ENCODE data around the gene DBP. TPM values are rescaled to one million over a fixed set of nuclear protein-coding genes. Genes with fewer than 3 reads are reported as not detected.

Gene DBP
- total and polyA plus RNA-seq, 4 donors: 6.8 to 16.8 (median 9.8) TPM

GRCh38 chr19:48637948-48638830 lies 1.0 kb upstream of the DBP start:
- Histone ChIP-seq H3K27ac (ENCODE audit: low read depth in 1 of 2, low read length in 1 of 2) (peak overlapping the region; percentile 93 to 96), H3K36me3 (ENCODE audit: control insufficient read depth in 4 of 4, insufficient read depth in 4 of 4, low read length in 4 of 4) (no peaks in the 10 kb centered on the region), H3K4me1 (ENCODE audit: control insufficient read depth in 5 of 5, insufficient read depth in 5 of 5, low read length in 5 of 5) (peaks cover 0 to 34% (median 14%) of the 10 kb centered on the region in 5 donors), H3K27me3 (ENCODE audit: control insufficient read depth in 3 of 3, insufficient read depth in 3 of 3, low read length in 2 of 3) (peaks cover 0 to 9% (median 0%) of the 10 kb centered on the region in 3 donors), H3K4me3 (peak overlapping the region; percentile 32), H3K9me3 (ENCODE audit: control insufficient read depth in 4 of 4, insufficient read depth in 3 of 4, low read length in 3 of 4) (no peaks in the 10 kb centered on the region), H3K9ac (ENCODE audit: insufficient read depth in 1 of 2, low read length in 2 of 2) (peak overlapping the region; percentile 44 to 93)
- no peak for TF ChIP-seq CTCF (IDR thresholded peaks at IDR 0.05; ENCODE audit: control extremely low read depth, extremely low read depth)
- ATAC-seq (ENCODE audit: insufficient read depth, low FRiP score) (peak; percentile 43), DNase-seq (peak; percentile 93 to 97 (median 94))
- WGBS, 2 donors: 5 to 7% methylated on average over 28 to 29 of the region's 29 CpGs

GRCh38 chr19:48637449-48637947 lies 319 bp upstream of the DBP start:
- Histone ChIP-seq H3K4me3 (no peak overlapping the region), H3K36me3 (ENCODE audit: control insufficient read depth in 4 of 4, insufficient read depth in 4 of 4, low read length in 4 of 4) (peaks cover 0 to 4% (median 0%) of the 10 kb centered on the region in 4 donors), H3K27ac (ENCODE audit: low read depth in 1 of 2, low read length in 1 of 2) (peak overlapping the region; percentile 93 to 96), H3K4me1 (ENCODE audit: control insufficient read depth in 5 of 5, insufficient read depth in 5 of 5, low read length in 5 of 5) (peaks cover 0 to 34% (median 14%) of the 10 kb centered on the region in 5 donors), H3K9me3 (ENCODE audit: control insufficient read depth in 4 of 4, insufficient read depth in 3 of 4, low read length in 3 of 4) (no peaks in the 10 kb centered on the region), H3K27me3 (ENCODE audit: control insufficient read depth in 3 of 3, insufficient read depth in 3 of 3, low read length in 2 of 3) (peaks cover 0 to 9% (median 0%) of the 10 kb centered on the region in 3 donors), H3K9ac (ENCODE audit: insufficient read depth in 1 of 2, low read length in 2 of 2) (peak overlapping the region; percentile 44 to 93)
- TF ChIP-seq CTCF (IDR thresholded peaks at IDR 0.05; ENCODE audit: control extremely low read depth, extremely low read depth): no peak
- WGBS, 2 donors: 0% methylated on average over 38 of the region's 38 CpGs
- ATAC-seq (ENCODE audit: insufficient read depth, low FRiP score): peak; percentile 78
- peak; percentile 99 to 100 (median 99) for DNase-seq

GRCh38 chr19:48635966-48636858 lies 967 bp downstream of the DBP start:
- Histone ChIP-seq H3K4me3 (peak overlapping the region; percentile 41), H3K27me3 (ENCODE audit: control insufficient read depth in 3 of 3, insufficient read depth in 3 of 3, low read length in 2 of 3) (peaks cover 0 to 5% (median 0%) of the 10 kb centered on the region in 3 donors), H3K4me1 (ENCODE audit: control insufficient read depth in 5 of 5, insufficient read depth in 5 of 5, low read length in 5 of 5) (peaks cover 0 to 35% (median 14%) of the 10 kb centered on the region in 5 donors), H3K36me3 (ENCODE audit: control insufficient read depth in 4 of 4, insufficient read depth in 4 of 4, low read length in 4 of 4) (peaks cover 0 to 6% (median 0%) of the 10 kb centered on the region in 4 donors), H3K27ac (ENCODE audit: low read depth in 1 of 2, low read length in 1 of 2) (peak overlapping the region; percentile 88 to 94), H3K9ac (ENCODE audit: insufficient read depth in 1 of 2, low read length in 2 of 2) (peak overlapping the region in 1 of 2 donors; percentile 13), H3K9me3 (ENCODE audit: control insufficient read depth in 4 of 4, insufficient read depth in 3 of 4, low read length in 3 of 4) (no peaks in the 10 kb centered on the region)
- 2% methylated on average over 35 of the region's 35 CpGs for whole genome bisulfite sequencing, 2 donors
- no peak for ATAC-seq (ENCODE audit: insufficient read depth, low FRiP score)
- no peak for TF ChIP-seq CTCF (IDR thresholded peaks at IDR 0.05; ENCODE audit: control extremely low read depth, extremely low read depth)
- no peak for DNase-seq
